ENCODE measurements around the gene ADISSP.

The ADISSP gene

GRCh38 chr20:3755269-3755668 lies 12.3 kb downstream of the ADISSP start:
- DNase-seq (ENCODE audit: low read depth, low spot score) = no peak

- DNase-seq (ENCODE audit: low read depth, low spot score) = no peak
Observed at GRCh38 chr20:3754276-3754630, 13.3 kb downstream of the ADISSP start.

- DNase-seq (ENCODE audit: low read depth, low spot score) = no peak
Observed at GRCh38 chr20:3753501-3754275, 13.9 kb downstream of the ADISSP start.

GRCh38 chr20:3753098-3753497 lies 14.5 kb downstream of the ADISSP start:
- DNase-seq (ENCODE audit: low read depth, low spot score) = peak; percentile 87

- no peak for DNase-seq (ENCODE audit: low read depth, low spot score)
Observed at GRCh38 chr20:3752386-3752759, 15.2 kb downstream of the ADISSP start.

GRCh38 chr20:3751675-3752385 lies 15.7 kb downstream of the ADISSP start:
- DNase-seq (ENCODE audit: low read depth, low spot score) = peak; percentile 84

GRCh38 chr20:3751305-3751674 lies 16.3 kb downstream of the ADISSP start:
- no peak for DNase-seq (ENCODE audit: low read depth, low spot score)

GRCh38 chr20:3749689-3750531 lies 17.6 kb downstream of the ADISSP start:
- DNase-seq (ENCODE audit: low read depth, low spot score) = peak; percentile 85

GRCh38 chr20:3749087-3749688 lies 18.4 kb downstream of the ADISSP start:
- DNase-seq (ENCODE audit: low read depth, low spot score) = no peak

GRCh38 chr20:3748073-3748472 lies 19.5 kb downstream of the ADISSP start:
- DNase-seq (ENCODE audit: low read depth, low spot score) = no peak

GRCh38 chr20:3747471-3747870 lies 20.1 kb downstream of the ADISSP start:
- no peak for DNase-seq (ENCODE audit: low read depth, low spot score)

- DNase-seq (ENCODE audit: low read depth, low spot score) = no peak
Observed at GRCh38 chr20:3745686-3746173, 21.8 kb downstream of the ADISSP start.

GRCh38 chr20:3744806-3745685 lies 22.5 kb downstream of the ADISSP start:
- DNase-seq (ENCODE audit: low read depth, low spot score) = peak; percentile 87

GRCh38 chr20:3744037-3744436 lies 23.5 kb downstream of the ADISSP start:
- DNase-seq (ENCODE audit: low read depth, low spot score) = no peak

- no peak for DNase-seq (ENCODE audit: low read depth, low spot score)
Observed at GRCh38 chr20:3743251-3743650, 24.3 kb downstream of the ADISSP start.

GRCh38 chr20:3741836-3742458 lies 25.6 kb downstream of the ADISSP start:
- DNase-seq (ENCODE audit: low read depth, low spot score) = peak; percentile 49

GRCh38 chr20:3740615-3741301 lies 26.8 kb downstream of the ADISSP start:
- DNase-seq (ENCODE audit: low read depth, low spot score) = no peak

- DNase-seq (ENCODE audit: low read depth, low spot score) = no peak
Observed at GRCh38 chr20:3739926-3740451, 27.6 kb downstream of the ADISSP start.

Data from ELF-1 (cell line).